K562 (cell line): ENCODE results near the gene CSNK1G3. TPM values are rescaled to one million over a fixed set of nuclear protein-coding genes. Genes with fewer than 3 reads are reported as not detected.

Experiments
- ATAC-seq: fragments of 200-7000 bp; cut with Tn5 transposase; 3 replicates; pipeline ENCODE4 v1.9.1; 2020; ENCODE audit warnings: moderate library complexity
- BruUV-seq: library from RNA; stranded (reverse); fragments of 400-500 nt; replicated peaks from 2 replicates; lab custom pipeline; 2021; lab: Mats Ljungman, UMichigan
- CTCF ChIA-PET: fragments of 300-600 bp; formaldehyde crosslinking; extraction: SDS; loops from one replicate; lab custom pipeline; 2021; ENCODE audit warnings: low intra/inter-chr PET ratio; lab: Yijun Ruan, JAX
- POLR2A ChIA-PET: fragments of 300-600, 350-650 bp; sonication (Branson Sonifier 250); formaldehyde crosslinking; extraction: SDS; loops from one replicate; lab custom pipeline; 2021; ENCODE audit warnings: antibody characterized with exemption, inconsistent platforms; lab: Yijun Ruan, JAX
- DNase-seq, 4 experiments: peaks; one replicate each; pipeline versions ENCODE4 v3.0.0 to v3.0.0-alpha.2; 2011 to 2018; ENCODE audit warnings: low spot score in 3 of 4, mixed read lengths in 3 of 4; ENCODE audit errors: extremely low read depth in 1 of 4
- FAIRE-seq: peaks from 2 replicates; lab custom pipeline; 2011; peaks lifted over from hg19 to GRCh38; lab: Jason Lieb, UNC
- H2AFZ ChIP-seq: 2 replicates; pipeline ENCODE4 v1.6.0; 2011; ENCODE audit warnings: low read depth, low read length, control low read depth, inconsistent platforms
- H3K27ac ChIP-seq: fragments of 200-600 bp; 3 replicates; pipeline ENCODE4 v1.8.0; 2011; ENCODE audit warnings: low read depth, mild to moderate bottlenecking, control low read depth, inconsistent platforms, low read length, moderate library complexity, mixed read lengths; ENCODE audit errors: extremely low read depth
- H3K27me3 ChIP-seq, 2 experiments: fragments of 300-600 bp in 1 of 2; 2 replicates in 1 of 2; 3 replicates in 1 of 2; pipeline versions ENCODE4 v1.6.0 to v1.8.0; 2011; ENCODE audit warnings: inconsistent platforms in 2 of 2, low read length in 2 of 2, mild to moderate bottlenecking in 1 of 2, mixed read lengths in 1 of 2, moderate library complexity in 1 of 2; ENCODE audit not compliant: control insufficient read depth in 2 of 2, insufficient read depth in 2 of 2
- H3K36me3 ChIP-seq: fragments of 300-600 bp; 3 replicates; pipeline ENCODE4 v1.8.0; 2011; ENCODE audit warnings: mild to moderate bottlenecking, low read length, inconsistent platforms; ENCODE audit not compliant: control insufficient read depth, insufficient read depth
- H3K4me1 ChIP-seq, 2 experiments: fragments of 200-600 bp in 1 of 2; replicated peaks in 1 of 2; 2 replicates in 1 of 2; 3 replicates in 1 of 2; pipeline versions ENCODE4 v1.5.1 to v1.8.0; 2011; ENCODE audit warnings: inconsistent platforms in 2 of 2, low read length in 2 of 2, mild to moderate bottlenecking in 1 of 2, mixed read lengths in 1 of 2, moderate library complexity in 1 of 2; ENCODE audit not compliant: control insufficient read depth in 2 of 2, insufficient read depth in 2 of 2
- H3K4me2 ChIP-seq: 2 replicates; pipeline ENCODE4 v1.6.1; 2011; ENCODE audit warnings: low read length, control low read depth, inconsistent platforms, mixed read lengths; ENCODE audit not compliant: insufficient read depth
- H3K4me3 ChIP-seq: fragments of 200-600 bp; sonication (generic), shearing (Covaris generic); 2 replicates; pipeline ENCODE4 v1.5.1; 2016; ENCODE audit warnings: control low read depth, inconsistent platforms
- H3K79me2 ChIP-seq: fragments of 200-600 bp; 3 replicates; pipeline ENCODE4 v1.8.0; 2011; ENCODE audit warnings: low read length, inconsistent platforms; ENCODE audit not compliant: control insufficient read depth, insufficient read depth
- H3K9ac ChIP-seq, 2 experiments: 2 replicates each; pipeline versions ENCODE4 v1.6.0 to v1.6.1; 2011; ENCODE audit warnings: low read depth in 2 of 2, low read length in 2 of 2, control low read depth in 1 of 2, inconsistent platforms in 1 of 2, mild to moderate bottlenecking in 1 of 2, mixed read lengths in 1 of 2; ENCODE audit not compliant: insufficient read depth in 1 of 2
- H3K9me1 ChIP-seq: one replicate; pipeline ENCODE4 v1.6.0; 2011; ENCODE audit warnings: inconsistent platforms, mild to moderate bottlenecking, low read length, moderate library complexity; ENCODE audit not compliant: control insufficient read depth, insufficient read depth
- H3K9me3 ChIP-seq: replicated peaks from 2 replicates; pipeline ENCODE4 v1.5.1; 2011; ENCODE audit warnings: low read depth, low read length, inconsistent platforms; ENCODE audit not compliant: control insufficient read depth, insufficient read depth
- H4K20me1 ChIP-seq: replicated peaks from 2 replicates; pipeline ENCODE4 v1.6.1; 2011; ENCODE audit warnings: low read length, inconsistent platforms, mixed read lengths; ENCODE audit not compliant: control insufficient read depth, insufficient read depth
- E2F5 ChIP-seq: sonication (generic); formaldehyde crosslinking; IDR thresholded peaks from 2 replicates; pipeline ENCODE4 v1.8.0; 2022; ENCODE audit warnings: mild to moderate bottlenecking, missing genetic modification reagents
- GTF2E2 ChIP-seq: fragments of 200-800 bp; sonication (Bioruptor generic); IDR thresholded peaks from 2 replicates; pipeline ENCODE4 v1.6.1; 2016; ENCODE audit warnings: missing genetic modification characterization, missing compliant biosample characterization
- KDM1A ChIP-seq, 2 experiments: fragments of 450-650 bp; IDR thresholded peaks; 2 replicates each; pipeline ENCODE4 v1.6.1; 2016; ENCODE audit warnings: mild to moderate bottlenecking in 2 of 2
- MNT ChIP-seq, 2 experiments: fragments of 450-650 bp; conservative IDR thresholded peaks; 2 replicates each; pipeline ENCODE4 v1.6.1; 2017; ENCODE audit warnings: mild to moderate bottlenecking in 2 of 2, moderate library complexity in 2 of 2
- OTX1 ChIP-seq: fragments of 450-650 bp; formaldehyde crosslinking; IDR thresholded peaks from 2 replicates; pipeline ENCODE4 v1.4.0; 2022; ENCODE audit warnings: mild to moderate bottlenecking
- POLR2G ChIP-seq: fragments of 200-400 bp; formaldehyde crosslinking; IDR thresholded peaks from 2 replicates; pipeline ENCODE4 v1.6.1; 2017; ENCODE audit warnings: low read depth, mild to moderate bottlenecking, antibody characterized with exemption, low read length, moderate library complexity
- RCOR1 ChIP-seq, 2 experiments: IDR thresholded peaks; 2 replicates each; pipeline ENCODE4 v1.6.1; 2012; ENCODE audit warnings: low read depth in 2 of 2, low read length in 2 of 2, borderline replicate concordance in 1 of 2, improper control_type of control experiment in 1 of 2
- SPI1 ChIP-seq: IDR thresholded peaks from 2 replicates; pipeline ENCODE4 v1.6.1; 2011; ENCODE audit warnings: low read depth, low read length, control low read depth, borderline replicate concordance
- TBP ChIP-seq: optimal IDR thresholded peaks from 2 replicates; pipeline ENCODE3; 2011; ENCODE audit warnings: low read depth, low read length, improper control_type of control experiment
- TEAD1 ChIP-seq, 2 experiments: fragments of 450-650 bp in 1 of 2; sonication (generic) in 1 of 2; formaldehyde crosslinking; IDR thresholded peaks; 2 replicates each; pipeline versions ENCODE4 v1.4.0 to v1.8.0; 2020 to 2022; ENCODE audit warnings: mild to moderate bottlenecking in 2 of 2, missing genetic modification reagents in 1 of 2
- ZBTB7A ChIP-seq: IDR thresholded peaks from 2 replicates; pipeline ENCODE4 v1.6.1; 2011; ENCODE audit warnings: low read depth, mild to moderate bottlenecking, low read length, moderate library complexity, borderline replicate concordance; ENCODE audit not compliant: control insufficient read depth
- WGBS: fragments of 100-300 bp; shearing (Covaris generic); methylation state at CpG from one replicate; pipeline ENCODE4 v1.1.6; 2016; ENCODE audit warnings: low coverage, mixed read lengths; ENCODE audit not compliant: insufficient coverage; ENCODE audit errors: missing lambda C conversion rate; 5-methylcytosine and 5-hydroxymethylcytosine counted together
- in situ Hi-C: fragments of 300-500 bp; cut with MboI; formaldehyde crosslinking; loops from 4 replicates; pipeline ENCODE4 v1.15.0; 2018; ENCODE audit warnings: inconsistent platforms, mixed read lengths
- intact Hi-C: fragments of 100-400 bp; cut with micrococcal nuclease; formaldehyde crosslinking; loops from 2 replicates; pipeline ENCODE4 v1.14.2; 2022
- polyA plus RNA-seq, 8 experiments: library from polyadenylated mRNA; depleted of rRNA in 4 of 8; stranded (reverse) in 5 of 8; unstranded in 3 of 8; fragments of >200 nt; fragmentation: Nextera tagmentation in 2 of 8; fragmentation: Illumina TruSeq in 1 of 8; extraction: Ambion mirVana in 2 of 8; extraction: Trizol in 1 of 8; gene quantifications; 2 replicates each; pipeline versions ENCODE4 v1.2.1 to v1.2.3, GENCODE V29; 2011 to 2014; ENCODE audit warnings: inconsistent platforms in 1 of 8, missing spikeins in 1 of 8
- total RNA-seq, 7 experiments: library from RNA; depleted of rRNA in 6 of 7; stranded (reverse); fragments of >200 nt in 6 of 7; fragmentation: Illumina TruSeq in 2 of 7; extraction: Trizol in 2 of 7; gene quantifications; 2 replicates each; pipeline versions ENCODE4 v1.2.1 to v1.2.3, GENCODE V29; 2011 to 2021; ENCODE audit warnings: low replicate concordance in 1 of 7
- TF ChIP-seq, protein P1 (sequence below): sonication (generic); IDR thresholded peaks from 2 replicates; pipeline ENCODE4 v1.6.1; 2016
- TF ChIP-seq, protein P2 (sequence below): fragments of 200-800 bp; sonication (Bioruptor generic); IDR thresholded peaks from 2 replicates; pipeline ENCODE4 v1.6.1; 2017; ENCODE audit warnings: missing genetic modification characterization, missing compliant biosample characterization

CSNK1G3 gene
- total and polyA plus RNA-seq, 9 of the 15 experiments (the other 6 are each of a cell fraction or from before 2014, with no cell fraction given): 8.3 to 27.6 (median 16.5) TPM

GRCh38 chr5:123512611-123513461, 859 bp downstream of the CSNK1G3 start:
- Histone ChIP-seq H3K27ac (peak overlapping the region; percentile 75), H2AFZ (peak overlapping the region; percentile 81), H3K9me1 (no peaks in the 10 kb centered on the region), H3K4me2 (peak overlapping the region; percentile 92), H3K9ac (peak overlapping the region; percentile 78 to 97), H3K36me3 (no peaks in the 10 kb centered on the region), H4K20me1 (no peaks in the 10 kb centered on the region), H3K79me2 (peaks cover 52% of the 10 kb centered on the region), H3K9me3 (0 out of 2 replicates have a peak, but pooled peaks cover 3% of the 10 kb centered on the region), H3K4me1 (peaks cover 0 to 9% of the 10 kb centered on the region in 2 experiments; a peak in 3 of 5 replicates), H3K27me3 (no peaks in the 10 kb centered on the region), H3K4me3 (peak overlapping the region; percentile 81)
- intact Hi-C loops: loop anchor here (2.0 to 5.0 kb wide), 2 partner anchors 41 to 90 kb away; partner anchors contain the start of gene CEP120
- peak; percentile 35 for ATAC-seq
- in situ Hi-C loops: no loop called here
- POLR2A ChIA-PET: interaction anchor here (0.6 to 1.8 kb wide), 14 partner anchors 9 to 1131 kb away, joined by 3 to 8 read pairs (median 4); partner anchors contain the start of gene CEP120
- BruUV-seq: no TSS peak
- DNase-seq: peak; percentile 48 to 67 (median 63)
- 0% methylated on average over 7 of the region's 50 CpGs for WGBS
- peak; percentile 80 for FAIRE-seq
- CTCF ChIA-PET: no interaction called here
- TF ChIP-seq POLR2G (no peak), KDM1A (IDR thresholded peaks at IDR 0.05) (0 out of 4 replicates have a peak, but pooled peaks of 1 of the 2 experiments have one; percentile 20), MNT (conservative IDR thresholded peaks at IDR 0.05) (peak in 1 of 2 experiments; percentile 45; a peak in 3 of 4 replicates), SPI1 (0 out of 2 replicates have a peak, but pooled peaks have one; percentile 37), RCOR1 (IDR thresholded peaks at IDR 0.05; ENCODE audit: borderline replicate concordance in 1 of 2, low read depth in 2 of 2, low read length in 2 of 2) (peak in 1 of 2 experiments; percentile 13; a peak in 1 of 4 replicates), E2F5 (no peak), TBP (peak; percentile 12), TEAD1 (CRISPR knock-in tag; IDR thresholded peaks at IDR 0.05) (no peak), ZBTB7A (peak; percentile 64; the same call in 1 of the 2 replicates), GTF2E2 (tag) (0 out of 2 replicates have a peak, but pooled peaks have one; percentile 8), OTX1 (CRISPR knock-in tag) (0 out of 2 replicates have a peak, but pooled peaks have one; percentile 18)
- TF ChIP-seq, protein P1, sequence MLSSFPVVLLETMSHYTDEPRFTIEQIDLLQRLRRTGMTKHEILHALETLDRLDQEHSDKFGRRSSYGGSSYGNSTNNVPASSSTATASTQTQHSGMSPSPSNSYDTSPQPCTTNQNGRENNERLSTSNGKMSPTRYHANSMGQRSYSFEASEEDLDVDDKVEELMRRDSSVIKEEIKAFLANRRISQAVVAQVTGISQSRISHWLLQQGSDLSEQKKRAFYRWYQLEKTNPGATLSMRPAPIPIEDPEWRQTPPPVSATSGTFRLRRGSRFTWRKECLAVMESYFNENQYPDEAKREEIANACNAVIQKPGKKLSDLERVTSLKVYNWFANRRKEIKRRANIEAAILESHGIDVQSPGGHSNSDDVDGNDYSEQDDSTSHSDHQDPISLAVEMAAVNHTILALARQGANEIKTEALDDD: peak; percentile 80
- TF ChIP-seq, protein P2, sequence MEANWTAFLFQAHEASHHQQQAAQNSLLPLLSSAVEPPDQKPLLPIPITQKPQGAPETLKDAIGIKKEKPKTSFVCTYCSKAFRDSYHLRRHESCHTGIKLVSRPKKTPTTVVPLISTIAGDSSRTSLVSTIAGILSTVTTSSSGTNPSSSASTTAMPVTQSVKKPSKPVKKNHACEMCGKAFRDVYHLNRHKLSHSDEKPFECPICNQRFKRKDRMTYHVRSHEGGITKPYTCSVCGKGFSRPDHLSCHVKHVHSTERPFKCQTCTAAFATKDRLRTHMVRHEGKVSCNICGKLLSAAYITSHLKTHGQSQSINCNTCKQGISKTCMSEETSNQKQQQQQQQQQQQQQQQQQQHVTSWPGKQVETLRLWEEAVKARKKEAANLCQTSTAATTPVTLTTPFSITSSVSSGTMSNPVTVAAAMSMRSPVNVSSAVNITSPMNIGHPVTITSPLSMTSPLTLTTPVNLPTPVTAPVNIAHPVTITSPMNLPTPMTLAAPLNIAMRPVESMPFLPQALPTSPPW (CRISPR knock-in tag): peak; percentile 31; the same call in 1 of the 2 replicates
